Nephron progenitor cell (in vitro differentiated cells): ENCODE results near the gene NGB.

Experiments
- DNase-seq: peaks from one replicate; pipeline ENCODE4 v3.0.0; 2021
- H3K27ac Mint-ChIP-seq: 2 replicates; pipeline ENCODE4 v1.8.0; 2021; ENCODE audit warnings: mild to moderate bottlenecking, moderate library complexity, mixed read lengths
- H3K27me3 Mint-ChIP-seq: 2 replicates; pipeline ENCODE4 v1.8.0; 2021; ENCODE audit warnings: mild to moderate bottlenecking, low read depth, mixed read lengths; ENCODE audit not compliant: poor library complexity
- H3K36me3 Mint-ChIP-seq: 2 replicates; pipeline ENCODE4 v1.8.0; 2021; ENCODE audit warnings: low read depth, mixed read lengths
- H3K4me1 Mint-ChIP-seq: 2 replicates; pipeline ENCODE4 v1.8.0; 2021; ENCODE audit warnings: mixed read lengths
- H3K4me3 Mint-ChIP-seq: 2 replicates; pipeline ENCODE4 v1.8.0; 2021; ENCODE audit warnings: mild to moderate bottlenecking, moderate library complexity, mixed read lengths
- H3K9me3 Mint-ChIP-seq: 2 replicates; pipeline ENCODE4 v1.8.0; 2021; ENCODE audit warnings: mild to moderate bottlenecking, moderate library complexity, mixed read lengths
- TF ChIP-seq, protein P1 (sequence below): fragments of 200-600 bp; sonication (generic); IDR thresholded peaks from 2 replicates; pipeline ENCODE4 v1.5.0; 2021; ENCODE audit warnings: antibody characterized with exemption

Gene NGB

DNA sequence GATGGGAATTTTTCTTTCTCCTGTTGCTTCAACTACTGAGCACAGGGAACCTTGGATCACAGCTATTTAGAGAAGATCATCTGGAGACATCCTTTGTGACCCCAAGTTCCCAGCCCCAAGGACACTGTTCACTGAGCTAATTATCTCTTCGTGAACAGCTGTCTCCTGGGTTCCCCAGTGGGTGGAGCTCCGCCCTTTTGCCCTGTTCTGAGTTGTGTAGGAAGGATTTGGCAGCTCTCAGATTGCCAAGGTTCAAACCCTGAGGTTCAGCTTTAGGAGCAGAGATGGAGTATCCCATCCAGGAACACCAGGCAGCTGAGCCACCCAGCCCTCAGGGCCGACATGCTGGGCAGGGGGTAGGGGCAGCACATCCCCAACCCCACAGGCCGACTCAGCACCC is 32.0 kb downstream of the NGB start:
- H3K36me3 Mint-ChIP-seq, result no peaks in the 10 kb centered on the region
- H3K9me3 Mint-ChIP-seq, result no peaks in the 10 kb centered on the region
- no peak overlapping the region for H3K27ac Mint-ChIP-seq
- TF ChIP-seq, protein P1, sequence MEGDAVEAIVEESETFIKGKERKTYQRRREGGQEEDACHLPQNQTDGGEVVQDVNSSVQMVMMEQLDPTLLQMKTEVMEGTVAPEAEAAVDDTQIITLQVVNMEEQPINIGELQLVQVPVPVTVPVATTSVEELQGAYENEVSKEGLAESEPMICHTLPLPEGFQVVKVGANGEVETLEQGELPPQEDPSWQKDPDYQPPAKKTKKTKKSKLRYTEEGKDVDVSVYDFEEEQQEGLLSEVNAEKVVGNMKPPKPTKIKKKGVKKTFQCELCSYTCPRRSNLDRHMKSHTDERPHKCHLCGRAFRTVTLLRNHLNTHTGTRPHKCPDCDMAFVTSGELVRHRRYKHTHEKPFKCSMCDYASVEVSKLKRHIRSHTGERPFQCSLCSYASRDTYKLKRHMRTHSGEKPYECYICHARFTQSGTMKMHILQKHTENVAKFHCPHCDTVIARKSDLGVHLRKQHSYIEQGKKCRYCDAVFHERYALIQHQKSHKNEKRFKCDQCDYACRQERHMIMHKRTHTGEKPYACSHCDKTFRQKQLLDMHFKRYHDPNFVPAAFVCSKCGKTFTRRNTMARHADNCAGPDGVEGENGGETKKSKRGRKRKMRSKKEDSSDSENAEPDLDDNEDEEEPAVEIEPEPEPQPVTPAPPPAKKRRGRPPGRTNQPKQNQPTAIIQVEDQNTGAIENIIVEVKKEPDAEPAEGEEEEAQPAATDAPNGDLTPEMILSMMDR, result no peak
- DNase-seq, result no peak
- H3K4me1 Mint-ChIP-seq, result no peaks in the 10 kb centered on the region
- no peak overlapping the region for H3K4me3 Mint-ChIP-seq
- H3K27me3 Mint-ChIP-seq, result peaks cover 30% of the 10 kb centered on the region

DNA sequence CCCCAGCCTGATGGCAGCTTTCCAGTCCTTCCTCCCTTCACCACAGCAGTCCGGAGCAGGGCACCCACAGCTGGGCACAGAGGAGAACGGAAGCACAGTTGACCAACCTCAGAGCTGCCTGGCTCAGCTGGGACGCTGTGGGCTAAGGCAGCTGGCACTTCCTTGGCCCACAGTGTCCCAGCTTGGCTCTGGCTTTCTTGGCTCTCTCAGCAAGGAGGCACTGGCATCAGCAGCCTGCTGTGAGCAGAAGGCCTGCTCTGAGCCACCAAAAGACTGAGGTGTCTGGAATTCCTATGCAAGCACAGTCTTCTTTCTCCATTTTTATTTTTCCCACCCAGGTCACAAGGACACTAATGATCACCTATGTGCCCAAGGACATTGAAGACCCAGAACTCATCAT is 32.6 kb downstream of the NGB start:
- Mint-ChIP-seq H3K9me3 (no peaks in the 10 kb centered on the region), H3K4me3 (no peak overlapping the region), H3K36me3 (no peaks in the 10 kb centered on the region), H3K27ac (no peak overlapping the region), H3K4me1 (no peaks in the 10 kb centered on the region), H3K27me3 (peaks cover 35% of the 10 kb centered on the region)
- DNase-seq, result no peak
- TF ChIP-seq, protein P1, result no peak

DNA sequence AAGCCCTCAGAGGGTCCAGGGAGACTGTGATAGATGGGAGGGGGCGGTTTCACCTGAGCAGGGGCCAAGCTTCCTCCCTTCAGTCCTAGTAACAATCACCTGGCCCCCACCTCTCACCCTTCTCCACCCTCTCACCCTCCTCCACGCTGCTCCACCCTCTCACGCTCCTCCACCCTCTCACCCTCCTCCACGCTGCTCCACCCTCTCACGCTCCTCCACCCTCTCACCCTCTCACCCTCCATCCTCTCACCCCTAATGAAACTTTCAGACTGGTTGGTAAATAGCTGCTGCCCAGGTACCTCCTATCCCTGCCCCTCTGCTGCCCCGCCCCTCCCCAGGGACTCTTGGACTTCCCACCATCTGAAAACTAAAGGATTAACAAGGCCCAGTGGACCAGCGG is 34.2 kb downstream of the NGB start:
- no peak for DNase-seq
- Mint-ChIP-seq H3K4me3 (no peak overlapping the region), H3K27ac (no peak overlapping the region), H3K36me3 (no peaks in the 10 kb centered on the region), H3K4me1 (no peaks in the 10 kb centered on the region), H3K27me3 (peaks cover 38% of the 10 kb centered on the region), H3K9me3 (no peaks in the 10 kb centered on the region)
- TF ChIP-seq, protein P1, result no peak

DNA sequence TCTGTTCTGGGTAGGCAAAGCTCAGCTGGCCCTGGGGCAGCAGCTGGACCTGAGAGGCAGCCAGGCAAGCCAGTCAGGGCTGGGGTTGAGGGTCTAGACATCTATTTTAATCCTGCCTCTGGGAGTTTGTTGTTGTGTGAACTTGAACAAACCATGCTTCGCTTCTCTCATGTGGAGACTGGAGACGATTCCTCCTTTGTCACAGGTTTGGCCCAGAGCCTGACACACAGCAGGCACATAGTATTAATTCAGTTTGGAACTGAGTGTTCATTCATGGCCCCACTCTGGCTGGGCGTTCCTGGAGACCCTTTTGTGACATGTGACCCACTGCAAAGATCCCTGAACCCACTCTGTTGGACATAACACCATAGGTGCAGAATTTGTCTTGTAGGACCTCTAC is 39.3 kb downstream of the NGB start:
- Mint-ChIP-seq H3K36me3 (no peaks in the 10 kb centered on the region), H3K27ac (no peak overlapping the region), H3K4me3 (no peak overlapping the region), H3K27me3 (peaks cover 27% of the 10 kb centered on the region), H3K4me1 (no peaks in the 10 kb centered on the region), H3K9me3 (no peaks in the 10 kb centered on the region)
- DNase-seq, result no peak
- TF ChIP-seq, protein P1, result no peak

DNA sequence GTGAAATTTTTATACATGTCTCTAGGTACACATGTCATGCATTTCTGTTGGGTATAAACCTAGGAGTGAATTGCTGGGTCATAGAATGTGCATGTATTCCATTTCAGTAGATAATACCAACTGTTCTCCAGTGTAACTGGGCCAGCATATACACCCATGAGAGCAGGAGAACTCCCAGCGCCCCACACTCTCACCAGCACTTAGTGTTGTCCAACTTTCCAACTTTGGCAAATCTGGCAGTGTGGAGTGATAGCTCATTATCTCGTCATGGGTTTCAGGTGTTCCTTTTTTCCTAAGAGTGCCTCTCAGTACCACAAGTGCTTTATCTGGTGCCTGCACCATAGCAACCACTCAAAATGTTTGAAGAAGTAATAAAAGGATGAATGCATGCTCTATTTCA is 40.1 kb downstream of the NGB start:
- Mint-ChIP-seq H3K9me3 (no peaks in the 10 kb centered on the region), H3K27ac (no peak overlapping the region), H3K4me3 (no peak overlapping the region), H3K27me3 (peaks cover 30% of the 10 kb centered on the region), H3K36me3 (no peaks in the 10 kb centered on the region), H3K4me1 (no peaks in the 10 kb centered on the region)
- TF ChIP-seq, protein P1, result no peak
- no peak for DNase-seq

DNA sequence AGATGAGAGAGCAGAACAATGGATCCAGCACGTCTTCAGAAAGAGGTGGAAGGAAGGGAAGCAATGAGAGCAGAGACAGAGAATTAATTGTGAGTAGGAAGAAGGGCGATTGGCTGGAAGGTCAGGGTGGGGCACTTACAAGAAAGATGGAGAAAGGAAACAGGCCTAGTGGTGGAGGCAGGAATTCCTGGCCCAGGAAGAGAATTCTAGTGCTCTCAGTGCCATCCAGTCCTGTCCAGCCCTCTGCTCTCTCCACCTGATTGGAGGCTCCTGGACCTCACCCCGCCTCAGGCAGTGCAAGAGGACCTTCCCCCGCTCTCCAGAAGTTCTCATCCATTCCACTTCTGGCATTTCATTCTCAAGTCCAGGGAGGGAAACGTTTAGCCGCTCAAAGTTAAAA is 43.0 kb downstream of the NGB start:
- Mint-ChIP-seq H3K27ac (no peak overlapping the region), H3K27me3 (peaks cover 33% of the 10 kb centered on the region), H3K9me3 (no peaks in the 10 kb centered on the region), H3K4me3 (no peak overlapping the region), H3K4me1 (no peaks in the 10 kb centered on the region), H3K36me3 (no peaks in the 10 kb centered on the region)
- TF ChIP-seq, protein P1, result no peak
- DNase-seq, result no peak
